Measurements from ENCODE around the gene NLRP7. TPM values are rescaled to one million over a fixed set of nuclear protein-coding genes. Genes with fewer than 3 reads are reported as not detected.

NLRP7 gene
- total and polyA plus RNA-seq, 7 donors = not detected

- no peaks in the 10 kb centered on the region for H3K27me3 ChIP-seq (ENCODE audit: insufficient read depth in 3 of 3, low read length in 2 of 3)
- H3K27ac ChIP-seq = no peak within 1 kb of the TSS
- no peaks in the 10 kb centered on the region for H3K36me3 ChIP-seq (ENCODE audit: insufficient read depth in 1 of 2, low read depth in 1 of 2)
- no peaks in the 10 kb centered on the region for H3K4me1 ChIP-seq
- TF ChIP-seq CTCF (IDR thresholded peaks at IDR 0.05) = no peak
- intact Hi-C loops (cut with DNase I) = no loop called here
- no peaks in the 10 kb centered on the region for H3K9me3 ChIP-seq
- DNase-seq (no peak), ATAC-seq (no peak)
- WGBS, 3 donors = 71 to 72% (median 72%) methylated on average over 8 of the region's 8 CpGs
- no peak within 1 kb of the TSS for H3K4me3 ChIP-seq
These were observed 73.3 kb downstream of the NLRP7 start, which contains the start of gene FCAR for GRCh38 chr19:54873990-54874389. TSS of gene FCAR (plus strand) at chr19:54874235. CDS start at chr19:54874290, 55 bp downstream.

Other genes with a start within 250 kb of the NLRP7 start
- gene KIR3DL3, start 223.1 kb downstream of the NLRP7 start, total RNA-seq = not detected
- gene KIR3DL3, start 223.1 kb downstream of the NLRP7 start, polyA plus RNA-seq = not detected
- not detected for gene KIR2DL3, start 209.0 kb downstream of the NLRP7 start, total RNA-seq
- gene KIR2DL3, start 209.0 kb downstream of the NLRP7 start, polyA plus RNA-seq = not detected
- gene KIR2DL1, start 177.7 kb downstream of the NLRP7 start, total RNA-seq = not detected
- gene KIR2DL1, start 177.7 kb downstream of the NLRP7 start, polyA plus RNA-seq = under 1 TPM in 1 of 3 donors, not detected in 2; 0.03 TPM
- gene KIR2DL4, start 143.9 kb downstream of the NLRP7 start, total RNA-seq = not detected
- under 1 TPM in 1 of 3 donors, not detected in 2; 0.05 TPM for gene KIR2DL4, start 143.9 kb downstream of the NLRP7 start, polyA plus RNA-seq
- not detected for gene KIR3DL1, start 131.1 kb downstream of the NLRP7 start, total RNA-seq
- gene KIR3DL1, start 131.1 kb downstream of the NLRP7 start, polyA plus RNA-seq = under 1 TPM in 1 of 3 donors, not detected in 2; 0.01 TPM
- gene KIR2DS4, start 114.9 kb downstream of the NLRP7 start, total RNA-seq = under 1 TPM in 1 of 4 donors, not detected in 3; 0.17 TPM
- gene KIR2DS4, start 114.9 kb downstream of the NLRP7 start, polyA plus RNA-seq = under 1 TPM in 1 of 3 donors, not detected in 2; 0.06 TPM
- gene KIR3DL2, start 97.1 kb downstream of the NLRP7 start, total RNA-seq = not detected
- under 1 TPM in 1 of 3 donors, not detected in 2; 0.03 TPM for gene KIR3DL2, start 97.1 kb downstream of the NLRP7 start, polyA plus RNA-seq
- gene FCAR, start 73.3 kb downstream of the NLRP7 start, total RNA-seq = 1 to 10 TPM in 1 of 4 donors, under 1 TPM in 2, not detected in 1; 0.24 to 1.0 (median 0.27) TPM
- gene FCAR, start 73.3 kb downstream of the NLRP7 start, polyA plus RNA-seq = under 1 TPM in 1 of 3 donors, not detected in 2; 0.04 TPM
- under 1 TPM in 2 of 4 donors, not detected in 2; 0.27 to 0.32 TPM for gene NCR1, start 41.4 kb downstream of the NLRP7 start, total RNA-seq
- gene NCR1, start 41.4 kb downstream of the NLRP7 start, polyA plus RNA-seq = not detected
- gene NLRP2, start 18.8 kb upstream of the NLRP7 start, total RNA-seq = under 1 TPM in 2 of 4 donors, not detected in 2; 0.13 to 0.30 TPM
- gene NLRP2, start 18.8 kb upstream of the NLRP7 start, polyA plus RNA-seq = under 1 TPM; 0.03 to 0.15 (median 0.06) TPM
- under 1 TPM in 2 of 4 donors, not detected in 2; 0.18 to 0.28 TPM for gene GP6, start 90.7 kb upstream of the NLRP7 start, total RNA-seq
- under 1 TPM; 0.09 to 0.38 (median 0.10) TPM for gene GP6, start 90.7 kb upstream of the NLRP7 start, polyA plus RNA-seq
- 10 to 100 TPM in 3 of 4 donors, 1 to 10 TPM in 1; 4.5 to 18.0 (median 12.9) TPM for gene RDH13, start 115.6 kb upstream of the NLRP7 start, total RNA-seq
- gene RDH13, start 115.6 kb upstream of the NLRP7 start, polyA plus RNA-seq = 10 to 100 TPM; 11.5 to 15.1 (median 13.1) TPM
- 1 to 10 TPM in 2 of 4 donors, under 1 TPM in 2; 0.53 to 2.5 (median 0.93) TPM for gene EPS8L1, start 128.3 kb upstream of the NLRP7 start, total RNA-seq
- 1 to 10 TPM in 2 of 3 donors, under 1 TPM in 1; 0.97 to 1.9 (median 1.4) TPM for gene EPS8L1, start 128.3 kb upstream of the NLRP7 start, polyA plus RNA-seq
- gene PPP1R12C, start 170.1 kb upstream of the NLRP7 start, total RNA-seq = 10 to 100 TPM; 20.5 to 35.3 (median 24.8) TPM
- 10 to 100 TPM; 28.5 to 59.1 (median 44.4) TPM for gene PPP1R12C, start 170.1 kb upstream of the NLRP7 start, polyA plus RNA-seq
- gene TNNT1, start 201.7 kb upstream of the NLRP7 start, total RNA-seq = 1,000 to 10,000 TPM; 7,142 to 9,723 (median 8,305) TPM
- gene TNNT1, start 201.7 kb upstream of the NLRP7 start, polyA plus RNA-seq = over 10,000 TPM in 2 of 3 donors, 1,000 to 10,000 TPM in 1; 4,522 to 12,694 (median 10,175) TPM
- gene TNNI3, start 210.2 kb upstream of the NLRP7 start, total RNA-seq = 10 to 100 TPM in 1 of 4 donors, 1 to 10 TPM in 3; 5.0 to 16.2 (median 7.4) TPM
- 10 to 100 TPM; 13.4 to 17.4 (median 15.2) TPM for gene TNNI3, start 210.2 kb upstream of the NLRP7 start, polyA plus RNA-seq
- gene DNAAF3, start 219.1 kb upstream of the NLRP7 start, total RNA-seq = not detected
- under 1 TPM; 0.06 to 0.47 (median 0.34) TPM for gene DNAAF3, start 219.1 kb upstream of the NLRP7 start, polyA plus RNA-seq
- gene SYT5, start 232.8 kb upstream of the NLRP7 start, total RNA-seq = not detected
- under 1 TPM in 2 of 3 donors, not detected in 1; 0.03 to 0.13 TPM for gene SYT5, start 232.8 kb upstream of the NLRP7 start, polyA plus RNA-seq